Astrocyte (in vitro differentiated cells and primary cell): ENCODE measurements around the gene CD109. TPM values are rescaled to one million over a fixed set of nuclear protein-coding genes. Genes with fewer than 3 reads are reported as not detected.
"Not testable (repeated sequence)": the region's sequence is repeated elsewhere in the genome, so short reads cannot be mapped to it uniquely, and the experiment has no call there.

ENCODE experiments used
- DNase-seq: peaks from one replicate; pipeline ENCODE4 v3.0.0-alpha.2; 2010; ENCODE audit warnings: low read depth
- FAIRE-seq: peaks from 2 replicates; lab custom pipeline; 2011; peaks lifted over from hg19 to GRCh38; lab: Jason Lieb, UNC
- H2AFZ ChIP-seq: 2 replicates; pipeline ENCODE4 v1.6.0; 2012; ENCODE audit warnings: low read depth, low read length, inconsistent platforms
- H3K27ac ChIP-seq: 2 replicates; pipeline ENCODE4 v1.5.1; 2011; ENCODE audit warnings: low read depth, low read length, inconsistent platforms
- H3K27me3 ChIP-seq: 2 replicates; pipeline ENCODE4 v1.6.0; 2011; ENCODE audit warnings: low read length, inconsistent platforms; ENCODE audit not compliant: insufficient read depth
- H3K36me3 ChIP-seq: 2 replicates; pipeline ENCODE4 v1.5.1; 2011; ENCODE audit warnings: low read length, inconsistent platforms; ENCODE audit not compliant: insufficient read depth
- H3K4me1 ChIP-seq: 2 replicates; pipeline ENCODE4 v1.5.1; 2011; ENCODE audit warnings: low read length, inconsistent platforms; ENCODE audit not compliant: insufficient read depth
- H3K4me2 ChIP-seq: 2 replicates; pipeline ENCODE4 v1.6.0; 2012; ENCODE audit warnings: low read length, inconsistent platforms
- H3K4me3 ChIP-seq: 2 replicates; pipeline ENCODE4 v1.5.1; 2011; ENCODE audit warnings: low read depth, mild to moderate bottlenecking, low read length, inconsistent platforms; ENCODE audit not compliant: insufficient read depth
- H3K79me2 ChIP-seq: 2 replicates; pipeline ENCODE4 v1.6.0; 2012; ENCODE audit warnings: mild to moderate bottlenecking, low read length, inconsistent platforms; ENCODE audit not compliant: insufficient read depth
- H3K9ac ChIP-seq: 2 replicates; pipeline ENCODE4 v1.6.0; 2012; ENCODE audit warnings: mild to moderate bottlenecking, low read length, inconsistent platforms
- H3K9me3 ChIP-seq: 2 replicates; pipeline ENCODE4 v1.5.1; 2012; ENCODE audit warnings: low read depth, mild to moderate bottlenecking, low read length, inconsistent platforms; ENCODE audit not compliant: insufficient read depth
- H4K20me1 ChIP-seq: 2 replicates; pipeline ENCODE4 v1.6.0; 2012; ENCODE audit warnings: low read length, inconsistent platforms; ENCODE audit not compliant: insufficient read depth
- H3K27ac Mint-ChIP-seq: one replicate; pipeline ENCODE4 v1.8.0; 2021; ENCODE audit warnings: mild to moderate bottlenecking, mixed read lengths; ENCODE audit not compliant: unreplicated experiment
- H3K27me3 Mint-ChIP-seq: one replicate; pipeline ENCODE4 v1.8.0; 2021; ENCODE audit warnings: low read depth, mixed read lengths; ENCODE audit not compliant: unreplicated experiment
- H3K36me3 Mint-ChIP-seq: one replicate; pipeline ENCODE4 v1.8.0; 2021; ENCODE audit warnings: low read depth, mixed read lengths; ENCODE audit not compliant: unreplicated experiment
- H3K4me1 Mint-ChIP-seq: one replicate; pipeline ENCODE4 v1.8.0; 2021; ENCODE audit warnings: low read depth, mixed read lengths; ENCODE audit not compliant: unreplicated experiment
- H3K4me3 Mint-ChIP-seq: one replicate; pipeline ENCODE4 v1.8.0; 2021; ENCODE audit warnings: mild to moderate bottlenecking, moderate library complexity, mixed read lengths; ENCODE audit not compliant: unreplicated experiment
- H3K9me3 Mint-ChIP-seq: one replicate; pipeline ENCODE4 v1.8.0; 2021; ENCODE audit warnings: mild to moderate bottlenecking, mixed read lengths; ENCODE audit not compliant: unreplicated experiment
- EZH2 ChIP-seq: IDR thresholded peaks from 2 replicates; pipeline ENCODE4 v1.6.1; 2012; ENCODE audit warnings: mild to moderate bottlenecking, low read length, inconsistent platforms; ENCODE audit not compliant: insufficient read depth
- total RNA-seq: library from RNA; stranded (reverse); gene quantifications from 2 replicates; pipeline ENCODE4 v1.2.1, GENCODE V29; 2021
- TF ChIP-seq, protein P1 (sequence below): IDR thresholded peaks from 2 replicates; pipeline ENCODE4 v1.5.1; 2011; ENCODE audit warnings: low read depth, mild to moderate bottlenecking, inconsistent platforms, low read length, moderate library complexity; ENCODE audit not compliant: insufficient read depth

The CD109 gene
- total RNA-seq, 1 donor from 2014 or later: 18.3 TPM

GRCh38 chr6:73832313-73832712 is 136.3 kb downstream of the CD109 start:
- no peaks in the 10 kb centered on the region for H3K36me3 Mint-ChIP-seq
- H3K4me2 ChIP-seq: no peak overlapping the region
- no peak overlapping the region for H3K27ac ChIP-seq
- H3K4me1 Mint-ChIP-seq: no peaks in the 10 kb centered on the region
- H3K4me3 Mint-ChIP-seq: no peak overlapping the region
- no peaks in the 10 kb centered on the region for H3K9me3 Mint-ChIP-seq
- H2AFZ ChIP-seq: no peak overlapping the region
- no peak overlapping the region for H3K9ac ChIP-seq
- no peaks in the 10 kb centered on the region for H3K36me3 ChIP-seq
- H3K4me3 ChIP-seq: no peak overlapping the region
- H3K79me2 ChIP-seq: no peaks in the 10 kb centered on the region
- no peaks in the 10 kb centered on the region for H3K9me3 ChIP-seq
- DNase-seq (no peak), FAIRE-seq (no peak)
- no peaks in the 10 kb centered on the region for H3K27me3 ChIP-seq
- H3K27me3 Mint-ChIP-seq: no peaks in the 10 kb centered on the region
- no peaks in the 10 kb centered on the region for H3K4me1 ChIP-seq
- no peaks in the 10 kb centered on the region for H4K20me1 ChIP-seq
- no peak for TF ChIP-seq EZH2
- H3K27ac Mint-ChIP-seq: no peak overlapping the region

- H3K9ac ChIP-seq, H2AFZ ChIP-seq, H3K27ac Mint-ChIP-seq, H3K4me2 ChIP-seq, H3K27me3 ChIP-seq, H3K4me1 Mint-ChIP-seq, FAIRE-seq, H3K27ac ChIP-seq, H3K27me3 Mint-ChIP-seq, DNase-seq, H3K79me2 ChIP-seq, H3K9me3 ChIP-seq, H3K36me3 Mint-ChIP-seq, H3K4me1 ChIP-seq, H3K36me3 ChIP-seq, H3K4me3 ChIP-seq, H3K4me3 Mint-ChIP-seq, H4K20me1 ChIP-seq: not testable (repeated sequence)
- peaks cover 17% of the 10 kb centered on the region for H3K9me3 Mint-ChIP-seq
These were observed 148.7 kb downstream of the CD109 start for GRCh38 chr6:73844696-73845095.

DNA sequence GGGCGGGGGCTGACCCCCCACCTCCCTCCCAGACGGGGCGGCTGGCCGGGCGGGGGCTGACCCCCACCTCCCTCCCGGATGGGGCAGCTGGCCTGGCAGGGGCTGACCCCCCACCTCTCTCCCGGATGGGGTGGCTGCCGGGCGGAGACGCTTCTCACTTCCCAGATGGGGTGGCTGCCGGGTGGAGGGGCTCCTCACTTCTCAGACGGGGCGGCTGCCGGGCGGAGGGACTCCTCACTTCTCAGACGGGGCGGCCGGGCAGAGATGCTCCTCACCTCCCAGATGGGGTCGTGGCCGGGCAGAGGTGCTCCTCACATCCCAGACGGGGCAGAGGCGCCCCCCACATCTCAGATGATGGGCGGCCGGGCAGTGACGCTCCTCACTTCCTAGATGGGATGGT is 155.0 kb downstream of the CD109 start:
- not testable (repeated sequence) for H3K4me1 Mint-ChIP-seq, H3K27ac Mint-ChIP-seq, H3K9ac ChIP-seq, H4K20me1 ChIP-seq, H3K27me3 Mint-ChIP-seq, H3K27ac ChIP-seq, H3K4me3 Mint-ChIP-seq, H3K9me3 ChIP-seq, H3K4me2 ChIP-seq, DNase-seq, H3K9me3 Mint-ChIP-seq, H3K36me3 Mint-ChIP-seq, H3K79me2 ChIP-seq, FAIRE-seq, H3K4me1 ChIP-seq, H3K36me3 ChIP-seq, H3K27me3 ChIP-seq, H2AFZ ChIP-seq, H3K4me3 ChIP-seq

GRCh38 chr6:73854998-73855718 is 159.2 kb downstream of the CD109 start:
- no peaks in the 10 kb centered on the region for H3K36me3 ChIP-seq
- no peak overlapping the region for H3K27ac Mint-ChIP-seq
- no peak overlapping the region for H3K27ac ChIP-seq
- H2AFZ ChIP-seq: no peak overlapping the region
- H3K4me3 Mint-ChIP-seq: no peak overlapping the region
- DNase-seq: peak; percentile 38
- H3K27me3 Mint-ChIP-seq: no peaks in the 10 kb centered on the region
- H3K79me2 ChIP-seq: no peaks in the 10 kb centered on the region
- no peak for FAIRE-seq
- TF ChIP-seq EZH2: no peak
- TF ChIP-seq, protein P1, sequence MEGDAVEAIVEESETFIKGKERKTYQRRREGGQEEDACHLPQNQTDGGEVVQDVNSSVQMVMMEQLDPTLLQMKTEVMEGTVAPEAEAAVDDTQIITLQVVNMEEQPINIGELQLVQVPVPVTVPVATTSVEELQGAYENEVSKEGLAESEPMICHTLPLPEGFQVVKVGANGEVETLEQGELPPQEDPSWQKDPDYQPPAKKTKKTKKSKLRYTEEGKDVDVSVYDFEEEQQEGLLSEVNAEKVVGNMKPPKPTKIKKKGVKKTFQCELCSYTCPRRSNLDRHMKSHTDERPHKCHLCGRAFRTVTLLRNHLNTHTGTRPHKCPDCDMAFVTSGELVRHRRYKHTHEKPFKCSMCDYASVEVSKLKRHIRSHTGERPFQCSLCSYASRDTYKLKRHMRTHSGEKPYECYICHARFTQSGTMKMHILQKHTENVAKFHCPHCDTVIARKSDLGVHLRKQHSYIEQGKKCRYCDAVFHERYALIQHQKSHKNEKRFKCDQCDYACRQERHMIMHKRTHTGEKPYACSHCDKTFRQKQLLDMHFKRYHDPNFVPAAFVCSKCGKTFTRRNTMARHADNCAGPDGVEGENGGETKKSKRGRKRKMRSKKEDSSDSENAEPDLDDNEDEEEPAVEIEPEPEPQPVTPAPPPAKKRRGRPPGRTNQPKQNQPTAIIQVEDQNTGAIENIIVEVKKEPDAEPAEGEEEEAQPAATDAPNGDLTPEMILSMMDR: peak; percentile 60
- H4K20me1 ChIP-seq: no peaks in the 10 kb centered on the region
- H3K9ac ChIP-seq: no peak overlapping the region
- peak overlapping the region; percentile 31 for H3K4me2 ChIP-seq
- H3K4me1 Mint-ChIP-seq: no peaks in the 10 kb centered on the region
- no peaks in the 10 kb centered on the region for H3K9me3 ChIP-seq
- no peaks in the 10 kb centered on the region for H3K4me1 ChIP-seq
- peaks cover 2% of the 10 kb centered on the region for H3K36me3 Mint-ChIP-seq
- H3K9me3 Mint-ChIP-seq: no peaks in the 10 kb centered on the region
- no peaks in the 10 kb centered on the region for H3K27me3 ChIP-seq
- H3K4me3 ChIP-seq: no peak overlapping the region
